Mesenchymal stem cell (in vitro differentiated cells and primary cell): ENCODE measurements around the gene DNER.

Source experiments
- DNase-seq: peaks from one replicate; pipeline ENCODE4 v3.0.0-alpha.2; 2013
- H2AFZ ChIP-seq: one replicate; pipeline ENCODE4 v1.6.1; 2013; ENCODE audit warnings: low read depth, mild to moderate bottlenecking, control low read depth, inconsistent platforms, low read length, moderate library complexity
- H2AK5ac ChIP-seq: 2 replicates; pipeline ENCODE4 v1.6.1; 2013; ENCODE audit warnings: low read length, moderate library complexity, mild to moderate bottlenecking, inconsistent platforms; ENCODE audit not compliant: severe bottlenecking
- H2BK120ac ChIP-seq: one replicate; pipeline ENCODE4 v1.6.1; 2013; ENCODE audit warnings: low read depth, mild to moderate bottlenecking, inconsistent platforms, low read length, moderate library complexity
- H2BK12ac ChIP-seq, 2 experiments: one replicate each; pipeline ENCODE4 v1.6.1; 2013; ENCODE audit warnings: inconsistent platforms in 2 of 2, low read length in 2 of 2, mild to moderate bottlenecking in 2 of 2, moderate library complexity in 2 of 2, control low read depth in 1 of 2
- H2BK15ac ChIP-seq: one replicate; pipeline ENCODE4 v1.6.1; 2013; ENCODE audit warnings: mild to moderate bottlenecking, low read depth, inconsistent platforms; ENCODE audit not compliant: poor library complexity, severe bottlenecking
- H2BK5ac ChIP-seq: 2 replicates; pipeline ENCODE4 v1.6.1; 2013; ENCODE audit warnings: low read depth, mild to moderate bottlenecking, low read length, control low read depth, inconsistent platforms; ENCODE audit not compliant: poor library complexity, severe bottlenecking
- H3K14ac ChIP-seq, 2 experiments: one replicate each; pipeline ENCODE4 v1.6.1; 2013; ENCODE audit warnings: inconsistent platforms in 2 of 2, low read length in 2 of 2, control low read depth in 1 of 2, mild to moderate bottlenecking in 1 of 2, moderate library complexity in 1 of 2
- H3K18ac ChIP-seq, 2 experiments: one replicate each; pipeline ENCODE4 v1.6.1; 2013; ENCODE audit warnings: inconsistent platforms in 2 of 2, low read length in 2 of 2, control low read depth in 1 of 2, low read depth in 1 of 2, mild to moderate bottlenecking in 1 of 2
- H3K23ac ChIP-seq, 2 experiments: one replicate each; pipeline ENCODE4 v1.6.1; 2013; ENCODE audit warnings: inconsistent platforms in 2 of 2, low read length in 2 of 2, mild to moderate bottlenecking in 2 of 2, moderate library complexity in 2 of 2, control low read depth in 1 of 2
- H3K27ac ChIP-seq: 2 replicates; pipeline ENCODE4 v1.5.1; 2013; ENCODE audit warnings: mild to moderate bottlenecking, moderate library complexity, low read length, control low read depth, inconsistent platforms; ENCODE audit not compliant: poor library complexity, severe bottlenecking
- H3K27me3 ChIP-seq, 2 experiments: 2 replicates each; pipeline versions ENCODE4 v1.6.1 to v1.7.0; 2013; ENCODE audit warnings: low read length in 2 of 2, mild to moderate bottlenecking in 2 of 2, moderate library complexity in 2 of 2, control low read depth in 1 of 2, inconsistent platforms in 1 of 2; ENCODE audit not compliant: control insufficient read depth in 1 of 2, insufficient read depth in 1 of 2
- H3K36me3 ChIP-seq, 2 experiments: 2 replicates each; pipeline versions ENCODE4 v1.6.1 to v1.7.0; 2013; ENCODE audit warnings: low read length in 2 of 2, control low read depth in 1 of 2, inconsistent platforms in 1 of 2, low read depth in 1 of 2, mild to moderate bottlenecking in 1 of 2; ENCODE audit not compliant: insufficient read depth in 2 of 2, control insufficient read depth in 1 of 2
- H3K4ac ChIP-seq, 2 experiments: one replicate each; pipeline ENCODE4 v1.6.1; 2013; ENCODE audit warnings: inconsistent platforms in 2 of 2, low read length in 2 of 2, mild to moderate bottlenecking in 2 of 2, moderate library complexity in 2 of 2, control low read depth in 1 of 2, low read depth in 1 of 2
- H3K4me1 ChIP-seq: 2 replicates; pipeline ENCODE4 v1.6.1; 2013; ENCODE audit warnings: low read depth, low read length, control low read depth; ENCODE audit not compliant: control insufficient read depth, insufficient read depth
- H3K4me2 ChIP-seq: 2 replicates; pipeline ENCODE4 v1.6.1; 2013; ENCODE audit warnings: low read length, mild to moderate bottlenecking, inconsistent platforms; ENCODE audit not compliant: poor library complexity, severe bottlenecking
- H3K4me3 ChIP-seq, 2 experiments: 2 replicates each; pipeline versions ENCODE4 v1.5.1 to v1.7.0; 2013; ENCODE audit warnings: low read length in 2 of 2, mild to moderate bottlenecking in 2 of 2, control low read depth in 1 of 2, low read depth in 1 of 2; ENCODE audit not compliant: insufficient read depth in 1 of 2
- H3K79me1 ChIP-seq: replicated peaks from 2 replicates; pipeline ENCODE4 v1.6.1; 2013; ENCODE audit warnings: mild to moderate bottlenecking, control low read depth, low read length, inconsistent platforms; ENCODE audit not compliant: poor library complexity, severe bottlenecking
- H3K9ac ChIP-seq: 2 replicates; pipeline ENCODE4 v1.7.0; 2013; ENCODE audit warnings: mild to moderate bottlenecking, low read length, moderate library complexity
- H3K9me3 ChIP-seq: 2 replicates; pipeline ENCODE4 v1.7.0; 2013; ENCODE audit warnings: mild to moderate bottlenecking, low read length; ENCODE audit not compliant: control insufficient read depth
- H4K8ac ChIP-seq: one replicate; pipeline ENCODE4 v1.6.1; 2013; ENCODE audit warnings: inconsistent platforms, mild to moderate bottlenecking, low read length, moderate library complexity
- H4K91ac ChIP-seq: one replicate; pipeline ENCODE4 v1.6.1; 2013; ENCODE audit warnings: mild to moderate bottlenecking, low read length, inconsistent platforms
- WGBS: methylation state at CpG from one replicate; pipeline ENCODE4 v1.1.7; 2013; ENCODE audit warnings: mixed read lengths; 5-methylcytosine and 5-hydroxymethylcytosine counted together

The DNER gene

DNA sequence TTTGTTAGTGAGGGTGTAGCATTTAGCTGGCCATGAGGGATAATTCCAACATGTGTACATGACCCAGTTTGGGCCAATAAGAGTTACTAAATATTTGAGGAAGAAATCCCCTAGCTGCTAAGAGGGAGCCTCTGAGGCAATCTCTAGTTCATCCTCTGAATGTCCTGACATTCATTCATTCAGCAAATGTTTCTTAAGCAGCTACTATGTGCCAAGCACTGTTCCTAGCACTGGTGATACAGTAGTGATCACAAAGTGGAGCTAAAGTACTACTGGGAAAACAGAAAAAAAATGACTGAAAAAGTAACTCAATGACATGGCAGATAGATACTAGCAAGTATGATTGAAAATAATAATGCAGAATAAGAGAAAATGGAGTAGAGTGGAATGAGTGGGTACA is 363.5 kb downstream of the DNER start:
- H3K36me3 ChIP-seq = no peaks in the 10 kb centered on the region
- no peak overlapping the region for H4K8ac ChIP-seq
- no peak overlapping the region for H3K4me2 ChIP-seq
- H2BK15ac ChIP-seq = no peak overlapping the region
- no peak for DNase-seq
- no peak overlapping the region for H3K27ac ChIP-seq
- H3K4ac ChIP-seq = no peak overlapping the region
- no peaks in the 10 kb centered on the region for H3K4me1 ChIP-seq
- H3K27me3 ChIP-seq = no peaks in the 10 kb centered on the region
- H2AFZ ChIP-seq = no peak overlapping the region
- H3K23ac ChIP-seq = no peak overlapping the region
- H3K79me1 ChIP-seq = no peaks in the 10 kb centered on the region
- no peak overlapping the region for H3K9ac ChIP-seq
- H2BK5ac ChIP-seq = no peak overlapping the region
- H3K18ac ChIP-seq = no peak overlapping the region
- H2BK12ac ChIP-seq = no peak overlapping the region
- no peak overlapping the region for H2AK5ac ChIP-seq
- no peak overlapping the region for H3K14ac ChIP-seq
- H3K4me3 ChIP-seq = no peak overlapping the region
- no peaks in the 10 kb centered on the region for H3K9me3 ChIP-seq
- no peak overlapping the region for H4K91ac ChIP-seq
- H2BK120ac ChIP-seq = no peak overlapping the region

GRCh38 chr2:229350117-229350805 is 364.1 kb downstream of the DNER start:
- Histone ChIP-seq H2BK5ac (no peak overlapping the region), H2BK15ac (no peak overlapping the region), H3K9ac (no peak overlapping the region), H2BK120ac (no peak overlapping the region), H3K9me3 (no peaks in the 10 kb centered on the region), H3K4me3 (no peak overlapping the region), H3K23ac (no peak overlapping the region), H3K79me1 (no peaks in the 10 kb centered on the region), H3K27me3 (no peaks in the 10 kb centered on the region), H2AK5ac (no peak overlapping the region), H3K14ac (no peak overlapping the region), H3K4me2 (no peak overlapping the region), H2AFZ (no peak overlapping the region), H4K91ac (no peak overlapping the region), H3K36me3 (no peaks in the 10 kb centered on the region), H3K4ac (no peak overlapping the region), H3K27ac (no peak overlapping the region), H2BK12ac (no peak overlapping the region), H3K4me1 (no peaks in the 10 kb centered on the region), H4K8ac (no peak overlapping the region), H3K18ac (no peak overlapping the region)
- DNase-seq = no peak
- WGBS = 79% methylated on average over 8 of the region's 9 CpGs

GRCh38 chr2:229348128-229348527 is 366.2 kb downstream of the DNER start:
- no peak overlapping the region for H4K8ac ChIP-seq
- H2AFZ ChIP-seq = no peak overlapping the region
- no peak overlapping the region for H3K14ac ChIP-seq
- no peak overlapping the region for H3K18ac ChIP-seq
- H3K9me3 ChIP-seq = no peaks in the 10 kb centered on the region
- no peak overlapping the region for H2BK12ac ChIP-seq
- H4K91ac ChIP-seq = no peak overlapping the region
- no peak overlapping the region for H3K23ac ChIP-seq
- no peak overlapping the region for H3K27ac ChIP-seq
- no peaks in the 10 kb centered on the region for H3K27me3 ChIP-seq
- H3K4ac ChIP-seq = no peak overlapping the region
- WGBS = 57% methylated on average over 3 of the region's 3 CpGs
- no peaks in the 10 kb centered on the region for H3K4me1 ChIP-seq
- no peak overlapping the region for H3K9ac ChIP-seq
- no peaks in the 10 kb centered on the region for H3K36me3 ChIP-seq
- DNase-seq = peak; percentile 3
- no peaks in the 10 kb centered on the region for H3K79me1 ChIP-seq
- H3K4me2 ChIP-seq = no peak overlapping the region
- H2BK120ac ChIP-seq = no peak overlapping the region
- no peak overlapping the region for H3K4me3 ChIP-seq
- no peak overlapping the region for H2AK5ac ChIP-seq
- no peak overlapping the region for H2BK5ac ChIP-seq
- H2BK15ac ChIP-seq = no peak overlapping the region

DNA sequence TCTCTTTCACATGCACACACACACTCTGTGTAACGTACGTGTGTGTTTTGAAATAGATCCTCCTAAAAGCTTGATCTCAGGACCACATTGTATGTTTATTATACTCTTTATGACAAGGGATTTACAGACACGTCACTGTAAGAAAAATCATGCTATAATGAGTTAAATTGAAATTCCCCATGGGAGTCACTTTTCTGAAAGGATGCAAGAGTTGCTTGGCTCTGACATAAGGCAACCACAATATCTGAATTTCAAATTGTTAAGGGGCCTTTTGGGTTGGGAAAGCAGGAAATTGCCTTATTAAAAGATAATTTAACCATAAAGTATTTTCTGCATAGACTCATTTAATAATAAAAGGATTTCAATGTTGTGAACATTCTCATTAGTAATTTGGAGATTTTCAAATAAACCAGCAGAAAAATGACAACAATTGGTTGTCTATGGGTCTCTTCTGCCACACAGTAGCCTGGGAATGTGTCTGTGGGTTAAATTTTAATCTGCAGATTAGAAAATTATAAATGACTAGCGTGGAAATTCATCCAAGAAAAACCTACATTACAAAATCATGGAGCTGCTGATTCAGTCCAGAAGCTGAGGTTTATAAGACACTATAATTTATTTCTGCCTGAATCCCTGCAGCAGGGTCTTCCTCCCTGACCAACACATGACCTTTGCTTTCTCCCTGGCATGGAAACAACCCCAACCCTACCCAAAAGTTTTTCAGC is 367.4 kb downstream of the DNER start:
- no peaks in the 10 kb centered on the region for H3K9me3 ChIP-seq
- no peak overlapping the region for H2AFZ ChIP-seq
- H3K14ac ChIP-seq = no peak overlapping the region
- H3K4me1 ChIP-seq = no peaks in the 10 kb centered on the region
- no peak overlapping the region for H3K4me3 ChIP-seq
- H3K36me3 ChIP-seq = no peaks in the 10 kb centered on the region
- 38% methylated on average over 2 of the region's 4 CpGs for WGBS
- H2AK5ac ChIP-seq = no peak overlapping the region
- no peak for DNase-seq
- no peak overlapping the region for H3K9ac ChIP-seq
- H3K4me2 ChIP-seq = no peak overlapping the region
- no peak overlapping the region for H4K8ac ChIP-seq
- no peak overlapping the region for H3K18ac ChIP-seq
- H4K91ac ChIP-seq = no peak overlapping the region
- H2BK5ac ChIP-seq = no peak overlapping the region
- H3K79me1 ChIP-seq = no peaks in the 10 kb centered on the region
- H2BK120ac ChIP-seq = no peak overlapping the region
- no peak overlapping the region for H3K4ac ChIP-seq
- H2BK12ac ChIP-seq = no peak overlapping the region
- no peak overlapping the region for H3K27ac ChIP-seq
- no peak overlapping the region for H2BK15ac ChIP-seq
- H3K27me3 ChIP-seq = no peaks in the 10 kb centered on the region
- H3K23ac ChIP-seq = no peak overlapping the region
